HEK293 (cell line): ENCODE data around the gene SLC9A9.

ENCODE experiments used
- CTCF ChIA-PET: fragments of 350-600 bp; formaldehyde crosslinking; extraction: SDS; loops from one replicate; lab custom pipeline; 2021; ENCODE audit warnings: antibody characterized with exemption; lab: Yijun Ruan, JAX
- POLR2A ChIA-PET: fragments of 300-600 bp; formaldehyde crosslinking; extraction: SDS; loops from one replicate; lab custom pipeline; 2020; ENCODE audit warnings: antibody characterized with exemption, inconsistent platforms; lab: Yijun Ruan, JAX
- H3K27ac ChIP-seq: fragments of 200-500 bp; sonication (Bioruptor generic); 2 replicates; pipeline ENCODE4 v1.5.1; 2014; ENCODE audit warnings: low read depth, low read length, control low read depth, inconsistent platforms; ENCODE audit errors: extremely low read depth
- H3K36me3 ChIP-seq, 2 experiments: fragments of 200-500 bp in 1 of 2; sonication (Bioruptor generic) in 1 of 2; 1 replicate in 1 of 2; 2 replicates in 1 of 2; pipeline ENCODE4 v1.5.1; 2014 to 2017; ENCODE audit warnings: inconsistent platforms in 2 of 2, low read length in 2 of 2; ENCODE audit not compliant: control insufficient read depth in 2 of 2, insufficient read depth in 1 of 2
- H3K4me1 ChIP-seq: fragments of 200-500 bp; sonication (Bioruptor generic); 2 replicates; pipeline ENCODE4 v1.5.1; 2014; ENCODE audit warnings: mild to moderate bottlenecking, low read length, inconsistent platforms; ENCODE audit not compliant: control insufficient read depth, insufficient read depth
- H3K4me3 ChIP-seq: 2 replicates; pipeline ENCODE4 v1.5.1; 2011; ENCODE audit warnings: low read depth, mild to moderate bottlenecking, control low read depth, low read length, moderate library complexity
- H3K9me3 ChIP-seq: fragments of 200-500 bp; sonication (Bioruptor generic); 2 replicates; pipeline ENCODE4 v1.5.1; 2014; ENCODE audit warnings: low read depth, low read length, inconsistent platforms; ENCODE audit not compliant: control insufficient read depth, insufficient read depth
- BCL6B ChIP-seq: fragments of 450-650 bp; formaldehyde crosslinking; IDR thresholded peaks from 2 replicates; pipeline ENCODE4 v1.5.1; 2017; ENCODE audit warnings: missing biosample characterization, missing genetic modification characterization
- GLI4 ChIP-seq: fragments of 450-650 bp; formaldehyde crosslinking; IDR thresholded peaks from 2 replicates; pipeline ENCODE4 v1.5.1; 2016; ENCODE audit warnings: missing biosample characterization, missing genetic modification characterization
- GLIS2 ChIP-seq: fragments of 450-650 bp; formaldehyde crosslinking; IDR thresholded peaks from 2 replicates; pipeline ENCODE4 v1.5.1; 2016; ENCODE audit warnings: missing biosample characterization, missing genetic modification characterization
- KLF16 ChIP-seq: fragments of 450-650 bp; formaldehyde crosslinking; IDR thresholded peaks from 2 replicates; pipeline ENCODE4 v1.5.1; 2017; ENCODE audit warnings: missing biosample characterization, missing genetic modification characterization
- KLF7 ChIP-seq: fragments of 450-650 bp; formaldehyde crosslinking; IDR thresholded peaks from 2 replicates; pipeline ENCODE4 v1.5.1; 2016; ENCODE audit warnings: missing biosample characterization, missing genetic modification characterization, borderline replicate concordance
- KLF9 ChIP-seq: fragments of 450-650 bp; formaldehyde crosslinking; IDR thresholded peaks from 2 replicates; pipeline ENCODE4 v1.5.1; 2016; ENCODE audit warnings: missing biosample characterization, missing genetic modification characterization, low read depth
- MYNN ChIP-seq: fragments of 450-650 bp; formaldehyde crosslinking; IDR thresholded peaks from 2 replicates; pipeline ENCODE4 v1.5.1; 2016; ENCODE audit warnings: missing biosample characterization, missing genetic modification characterization, borderline replicate concordance
- OVOL3 ChIP-seq: fragments of 450-650 bp; formaldehyde crosslinking; IDR thresholded peaks from 2 replicates; pipeline ENCODE4 v1.5.1; 2016; ENCODE audit warnings: missing biosample characterization, missing genetic modification characterization
- PRDM4 ChIP-seq: fragments of 450-650 bp; formaldehyde crosslinking; IDR thresholded peaks from 2 replicates; pipeline ENCODE4 v1.5.1; 2017; ENCODE audit warnings: missing biosample characterization, missing genetic modification characterization
- TRIM28 ChIP-seq: IDR thresholded peaks from 2 replicates; pipeline ENCODE4 v1.6.1; 2011; ENCODE audit warnings: low read length, control low read depth, borderline replicate concordance
- ZBTB20 ChIP-seq: fragments of 450-650 bp; formaldehyde crosslinking; IDR thresholded peaks from 2 replicates; pipeline ENCODE4 v1.5.1; 2016; ENCODE audit warnings: missing biosample characterization, missing genetic modification characterization
- ZBTB26 ChIP-seq: fragments of 450-650 bp; formaldehyde crosslinking; optimal IDR thresholded peaks from 2 replicates; pipeline ENCODE3; 2016; ENCODE audit warnings: missing biosample characterization, mild to moderate bottlenecking, missing genetic modification characterization
- ZBTB49 ChIP-seq: fragments of 450-650 bp; formaldehyde crosslinking; IDR thresholded peaks from 2 replicates; pipeline ENCODE4 v1.5.1; 2016; ENCODE audit warnings: missing biosample characterization, missing genetic modification characterization, low read depth
- ZNF26 ChIP-seq: fragments of 450-650 bp; formaldehyde crosslinking; IDR thresholded peaks from 2 replicates; pipeline ENCODE4 v1.5.1; 2016; ENCODE audit warnings: missing biosample characterization, missing genetic modification characterization
- ZNF354C ChIP-seq: fragments of 450-650 bp; formaldehyde crosslinking; IDR thresholded peaks from 2 replicates; pipeline ENCODE4 v1.5.1; 2016; ENCODE audit warnings: missing biosample characterization, missing genetic modification characterization, low read depth, borderline replicate concordance
- ZNF398 ChIP-seq: fragments of 450-650 bp; formaldehyde crosslinking; IDR thresholded peaks from 2 replicates; pipeline ENCODE4 v1.5.1; 2017; ENCODE audit warnings: missing biosample characterization, missing genetic modification characterization
- ZNF514 ChIP-seq: fragments of 450-650 bp; formaldehyde crosslinking; IDR thresholded peaks from 2 replicates; pipeline ENCODE4 v1.5.1; 2016; ENCODE audit warnings: missing biosample characterization, missing genetic modification characterization
- ZNF544 ChIP-seq: fragments of 450-650 bp; formaldehyde crosslinking; IDR thresholded peaks from 2 replicates; pipeline ENCODE4 v1.5.0; 2017; ENCODE audit warnings: missing biosample characterization, missing genetic modification characterization
- ZNF670 ChIP-seq: fragments of 450-650 bp; formaldehyde crosslinking; IDR thresholded peaks from 2 replicates; pipeline ENCODE4 v1.5.1; 2016; ENCODE audit warnings: missing biosample characterization, missing genetic modification characterization, low read depth
- TF ChIP-seq, protein P1 (sequence below): fragments of 450-650 bp; formaldehyde crosslinking; IDR thresholded peaks from 2 replicates; pipeline ENCODE4 v1.5.1; 2017; ENCODE audit warnings: missing biosample characterization, missing genetic modification characterization

SLC9A9 gene

GRCh38 chr3:143236226-143236964 is 611.9 kb downstream of the SLC9A9 start:
- H3K4me3 ChIP-seq, result no peak overlapping the region
- POLR2A ChIA-PET, result no interaction called here
- H3K4me1 ChIP-seq, result no peaks in the 10 kb centered on the region
- no peaks in the 10 kb centered on the region for H3K36me3 ChIP-seq
- H3K9me3 ChIP-seq, result no peaks in the 10 kb centered on the region
- TF ChIP-seq MYNN (no peak), ZBTB26 (tag by site-specific recombination) (no peak), ZNF354C (tag by site-specific recombination) (no peak), PRDM4 (tag by site-specific recombination) (no peak), GLIS2 (tag by site-specific recombination) (no peak), ZBTB49 (tag by site-specific recombination) (no peak), ZNF398 (tag by site-specific recombination) (no peak), KLF16 (tag by site-specific recombination) (no peak), ZBTB20 (tag by site-specific recombination) (no peak), KLF9 (tag by site-specific recombination) (no peak), BCL6B (tag by site-specific recombination) (no peak), ZNF26 (tag by site-specific recombination) (no peak), ZNF670 (tag by site-specific recombination) (no peak), TRIM28 (no peak), ZNF514 (tag by site-specific recombination) (no peak), KLF7 (tag by site-specific recombination) (no peak), GLI4 (tag by site-specific recombination) (no peak), OVOL3 (tag by site-specific recombination) (no peak), ZNF544 (no peak)
- TF ChIP-seq, protein P1, sequence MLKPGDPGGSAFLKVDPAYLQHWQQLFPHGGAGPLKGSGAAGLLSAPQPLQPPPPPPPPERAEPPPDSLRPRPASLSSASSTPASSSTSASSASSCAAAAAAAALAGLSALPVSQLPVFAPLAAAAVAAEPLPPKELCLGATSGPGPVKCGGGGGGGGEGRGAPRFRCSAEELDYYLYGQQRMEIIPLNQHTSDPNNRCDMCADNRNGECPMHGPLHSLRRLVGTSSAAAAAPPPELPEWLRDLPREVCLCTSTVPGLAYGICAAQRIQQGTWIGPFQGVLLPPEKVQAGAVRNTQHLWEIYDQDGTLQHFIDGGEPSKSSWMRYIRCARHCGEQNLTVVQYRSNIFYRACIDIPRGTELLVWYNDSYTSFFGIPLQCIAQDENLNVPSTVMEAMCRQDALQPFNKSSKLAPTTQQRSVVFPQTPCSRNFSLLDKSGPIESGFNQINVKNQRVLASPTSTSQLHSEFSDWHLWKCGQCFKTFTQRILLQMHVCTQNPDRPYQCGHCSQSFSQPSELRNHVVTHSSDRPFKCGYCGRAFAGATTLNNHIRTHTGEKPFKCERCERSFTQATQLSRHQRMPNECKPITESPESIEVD, result no peak
- TF ChIP-seq, all 188 proteins: peak for 0
- CTCF ChIA-PET, result no interaction called here
- no peak overlapping the region for H3K27ac ChIP-seq
